ENCODE data around the gene SKA3.

GRCh38 chr13:21119526-21119925, 56.8 kb downstream of the SKA3 start:
- TF ChIP-seq CTCF (IDR thresholded peaks at IDR 0.05; ENCODE audit: low read depth, low read length, poor library complexity, severe bottlenecking) (no peak), EZH2phosphoT487 (IDR thresholded peaks at IDR 0.05; ENCODE audit: borderline replicate concordance, low read length) (no peak)

Measured in DOHH2 (cell line).